ENCODE measurements around the gene OPHN1. TPM values are rescaled to one million over a fixed set of nuclear protein-coding genes. Genes with fewer than 3 reads are reported as not detected.

The OPHN1 gene
- total RNA-seq, 2 experiments from 2014 or later = not detected

- Histone ChIP-seq H3K27me3 (ENCODE audit: control insufficient read depth in 1 of 2, insufficient read depth in 2 of 2, low read length in 2 of 2) (no peaks in the 10 kb centered on the region), H3K4me1 (ENCODE audit: insufficient read depth, low read length) (no peaks in the 10 kb centered on the region), H3K36me3 (ENCODE audit: insufficient read depth, low read length) (no peaks in the 10 kb centered on the region), H3K27ac (ENCODE audit: low read depth in 1 of 2, low read length in 2 of 2) (no peak overlapping the region), H3K9me3 (ENCODE audit: control insufficient read depth in 1 of 2, insufficient read depth in 1 of 2, low read length in 2 of 2) (no peaks in the 10 kb centered on the region), H3K4me3 (ENCODE audit: low read length) (no peak overlapping the region)
- TF ChIP-seq, protein P1, sequence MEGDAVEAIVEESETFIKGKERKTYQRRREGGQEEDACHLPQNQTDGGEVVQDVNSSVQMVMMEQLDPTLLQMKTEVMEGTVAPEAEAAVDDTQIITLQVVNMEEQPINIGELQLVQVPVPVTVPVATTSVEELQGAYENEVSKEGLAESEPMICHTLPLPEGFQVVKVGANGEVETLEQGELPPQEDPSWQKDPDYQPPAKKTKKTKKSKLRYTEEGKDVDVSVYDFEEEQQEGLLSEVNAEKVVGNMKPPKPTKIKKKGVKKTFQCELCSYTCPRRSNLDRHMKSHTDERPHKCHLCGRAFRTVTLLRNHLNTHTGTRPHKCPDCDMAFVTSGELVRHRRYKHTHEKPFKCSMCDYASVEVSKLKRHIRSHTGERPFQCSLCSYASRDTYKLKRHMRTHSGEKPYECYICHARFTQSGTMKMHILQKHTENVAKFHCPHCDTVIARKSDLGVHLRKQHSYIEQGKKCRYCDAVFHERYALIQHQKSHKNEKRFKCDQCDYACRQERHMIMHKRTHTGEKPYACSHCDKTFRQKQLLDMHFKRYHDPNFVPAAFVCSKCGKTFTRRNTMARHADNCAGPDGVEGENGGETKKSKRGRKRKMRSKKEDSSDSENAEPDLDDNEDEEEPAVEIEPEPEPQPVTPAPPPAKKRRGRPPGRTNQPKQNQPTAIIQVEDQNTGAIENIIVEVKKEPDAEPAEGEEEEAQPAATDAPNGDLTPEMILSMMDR (IDR thresholded peaks at IDR 0.05) = no peak
- no peaks in the 10 kb centered on the region for H3K9me3 Mint-ChIP-seq
- intact Hi-C loops (cut with DNase I, micrococcal nuclease) = no loop called here
- no peak overlapping the region for H3K4me3 Mint-ChIP-seq
- DNase-seq = no peak
- ATAC-seq (ENCODE audit: poor library complexity) = no peak
- H3K27me3 Mint-ChIP-seq = no peaks in the 10 kb centered on the region
- POLR2A ChIA-PET = no interaction called here
- H3K36me3 Mint-ChIP-seq (ENCODE audit: low read depth) = no peaks in the 10 kb centered on the region
- H3K27ac Mint-ChIP-seq = no peak overlapping the region
- no peaks in the 10 kb centered on the region for H3K4me1 Mint-ChIP-seq (ENCODE audit: low read depth)
- CTCF ChIA-PET = no interaction called here
Measured at GRCh38 chrX:68163441-68163840, 269.9 kb downstream of the OPHN1 start.

DNA sequence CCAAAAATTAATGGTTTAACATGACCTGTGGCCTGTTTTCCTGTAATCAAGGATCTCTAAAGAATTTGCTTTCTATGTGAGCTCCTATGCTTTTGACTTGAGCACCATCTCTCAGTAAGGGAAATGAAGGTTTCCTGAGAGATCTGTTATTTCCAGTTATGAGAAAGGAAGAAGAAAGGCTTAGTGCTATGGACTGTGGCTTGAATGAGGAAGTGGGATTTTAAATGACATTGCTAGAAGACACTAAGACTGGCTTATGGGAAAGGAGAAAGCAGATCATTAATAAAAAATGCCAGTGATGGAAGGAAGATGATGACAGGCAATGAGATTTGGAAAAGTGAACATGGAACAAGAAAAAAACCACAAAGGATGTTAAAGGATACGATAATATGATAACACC is 285.4 kb downstream of the OPHN1 start:
- Mint-ChIP-seq H3K4me3 (no peak overlapping the region), H3K36me3 (ENCODE audit: low read depth) (no peaks in the 10 kb centered on the region), H3K4me1 (ENCODE audit: low read depth) (no peaks in the 10 kb centered on the region), H3K27me3 (no peaks in the 10 kb centered on the region), H3K27ac (no peak overlapping the region), H3K9me3 (no peaks in the 10 kb centered on the region)
- Histone ChIP-seq H3K27me3 (ENCODE audit: control insufficient read depth in 1 of 2, insufficient read depth in 2 of 2, low read length in 2 of 2) (no peaks in the 10 kb centered on the region), H3K4me1 (ENCODE audit: insufficient read depth, low read length) (no peaks in the 10 kb centered on the region), H3K36me3 (ENCODE audit: insufficient read depth, low read length) (no peaks in the 10 kb centered on the region), H3K4me3 (ENCODE audit: low read length) (no peak overlapping the region), H3K27ac (ENCODE audit: low read depth in 1 of 2, low read length in 2 of 2) (no peak overlapping the region), H3K9me3 (ENCODE audit: control insufficient read depth in 1 of 2, insufficient read depth in 1 of 2, low read length in 2 of 2) (no peaks in the 10 kb centered on the region)
- DNase-seq = no peak
- intact Hi-C loops (cut with DNase I, micrococcal nuclease) = no loop called here
- ChIA-PET POLR2A (no interaction called here), CTCF (no interaction called here)
- ATAC-seq (ENCODE audit: poor library complexity) = no peak
- TF ChIP-seq, protein P1 (IDR thresholded peaks at IDR 0.05) = no peak

DNA sequence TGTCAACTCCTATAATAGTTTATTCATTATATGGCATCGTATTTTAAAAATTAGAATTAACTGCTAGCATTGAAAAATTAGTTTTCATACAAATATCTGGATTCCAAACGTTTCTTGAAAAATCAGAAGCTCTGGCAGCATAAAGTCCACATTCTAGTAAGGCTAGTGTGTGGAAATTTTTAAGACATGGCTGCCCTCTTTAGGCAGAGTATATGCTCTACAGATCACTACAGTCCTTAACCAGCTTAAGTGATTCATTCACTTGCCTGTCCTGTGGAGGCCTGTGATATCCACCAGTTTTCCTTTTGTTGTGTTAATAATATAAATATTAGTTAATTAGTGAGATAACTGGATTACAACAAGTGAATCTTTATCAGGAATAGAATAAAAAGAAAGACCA is 287.2 kb downstream of the OPHN1 start:
- Histone ChIP-seq H3K27me3 (ENCODE audit: control insufficient read depth in 1 of 2, insufficient read depth in 2 of 2, low read length in 2 of 2) (no peaks in the 10 kb centered on the region), H3K27ac (ENCODE audit: low read depth in 1 of 2, low read length in 2 of 2) (no peak overlapping the region), H3K4me3 (ENCODE audit: low read length) (no peak overlapping the region), H3K36me3 (ENCODE audit: insufficient read depth, low read length) (no peaks in the 10 kb centered on the region), H3K4me1 (ENCODE audit: insufficient read depth, low read length) (no peaks in the 10 kb centered on the region), H3K9me3 (ENCODE audit: control insufficient read depth in 1 of 2, insufficient read depth in 1 of 2, low read length in 2 of 2) (no peaks in the 10 kb centered on the region)
- no peak overlapping the region for H3K27ac Mint-ChIP-seq
- ATAC-seq (ENCODE audit: poor library complexity) = no peak
- no peaks in the 10 kb centered on the region for H3K27me3 Mint-ChIP-seq
- POLR2A ChIA-PET = no interaction called here
- no peak for DNase-seq
- TF ChIP-seq, protein P1 (IDR thresholded peaks at IDR 0.05) = no peak
- CTCF ChIA-PET = no interaction called here
- intact Hi-C loops (cut with DNase I, micrococcal nuclease) = no loop called here
- no peak overlapping the region for H3K4me3 Mint-ChIP-seq
- H3K36me3 Mint-ChIP-seq (ENCODE audit: low read depth) = no peaks in the 10 kb centered on the region
- H3K4me1 Mint-ChIP-seq (ENCODE audit: low read depth) = no peaks in the 10 kb centered on the region
- H3K9me3 Mint-ChIP-seq = no peaks in the 10 kb centered on the region
